Activated CD4-positive, alpha-beta memory T cell treated with anti-CD3 and anti-CD28 coated beads, Interleukin-2, amount 10 ng/mL, durations not matched to agents 7 days and 5 days (primary cell): ENCODE results near the gene AFAP1L2. TPM values are rescaled to one million over a fixed set of nuclear protein-coding genes. Genes with fewer than 3 reads are reported as not detected.
"Not testable (repeated sequence)": the region's sequence is repeated elsewhere in the genome, so short reads cannot be mapped to it uniquely, and the experiment has no call there.

Experiments
- CTCF ChIA-PET: fragments of 350-600 bp; sonication (Branson Sonifier 250); formaldehyde crosslinking; loops from one replicate; lab custom pipeline; 2021; ENCODE audit warnings: antibody characterized with exemption, inconsistent platforms; lab: Charles Lee
- POLR2A ChIA-PET: fragments of 350-600 bp; sonication (Branson Sonifier 250); formaldehyde crosslinking; loops from one replicate; lab custom pipeline; 2021; ENCODE audit warnings: antibody characterized with exemption; lab: Charles Lee
- DNase-seq: peaks from one replicate; pipeline ENCODE4 v3.0.0-alpha.2; 2020
- H3K27ac Mint-ChIP-seq: one replicate; pipeline ENCODE4 v1.8.0; 2021; ENCODE audit warnings: mild to moderate bottlenecking, mixed read lengths
- H3K27me3 Mint-ChIP-seq: one replicate; pipeline ENCODE4 v1.8.0; 2021; ENCODE audit warnings: mixed read lengths
- H3K36me3 Mint-ChIP-seq: one replicate; pipeline ENCODE4 v1.8.0; 2021; ENCODE audit warnings: low read depth, mixed read lengths
- H3K4me1 Mint-ChIP-seq: one replicate; pipeline ENCODE4 v1.8.0; 2021; ENCODE audit warnings: mixed read lengths
- H3K4me3 Mint-ChIP-seq: one replicate; pipeline ENCODE4 v1.8.0; 2021; ENCODE audit warnings: mild to moderate bottlenecking, mixed read lengths
- H3K9me3 Mint-ChIP-seq: one replicate; pipeline ENCODE4 v1.8.0; 2021; ENCODE audit warnings: mixed read lengths
- total RNA-seq, 2 experiments: library from RNA; stranded (reverse); gene quantifications; one replicate each; pipeline ENCODE4 v1.2.3, GENCODE V29; 2021

Gene AFAP1L2
- total RNA-seq, 2 experiments from 2014 or later = 1.5 to 1.9 TPM

DNA sequence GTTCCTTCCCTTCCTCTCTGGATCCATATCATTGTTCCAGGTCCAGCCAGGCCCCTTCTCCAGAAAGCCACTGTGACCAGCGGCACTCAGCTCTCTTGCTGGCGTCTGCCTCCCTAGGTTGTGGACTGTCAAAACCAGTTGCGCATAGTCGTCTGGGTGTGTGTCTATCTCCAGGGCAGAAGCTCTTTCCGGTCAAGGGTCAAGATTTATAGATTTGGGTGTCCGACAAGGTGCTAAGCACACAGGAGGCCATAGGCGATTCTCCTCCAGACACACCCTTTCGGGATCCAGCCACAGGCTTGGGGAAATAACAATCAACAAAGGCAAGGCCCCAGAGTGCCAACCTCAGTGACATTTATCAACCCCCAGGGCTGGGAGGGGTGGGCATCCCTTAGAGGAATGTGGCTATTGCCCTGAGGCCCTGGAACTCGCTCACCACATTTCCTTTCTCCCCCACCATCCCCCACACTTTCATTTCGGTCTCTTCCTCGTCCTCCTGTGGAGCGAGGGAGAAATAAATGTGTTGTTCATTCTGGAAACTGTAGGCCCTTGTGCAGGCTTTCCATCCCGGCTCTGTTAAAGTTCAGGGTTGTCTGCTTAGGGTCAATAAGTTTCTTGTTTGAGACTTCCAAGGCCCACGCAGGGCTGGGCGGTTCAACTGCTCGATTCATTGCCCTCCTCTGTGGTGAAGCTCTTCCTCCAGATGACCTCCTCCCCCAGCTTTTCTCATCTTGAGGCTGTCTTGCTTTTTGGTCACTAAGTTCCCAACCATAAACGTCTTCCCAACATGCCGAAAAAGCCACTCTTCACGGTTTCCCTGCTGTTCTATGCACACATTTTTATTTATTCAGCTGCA is 57.9 kb downstream of the AFAP1L2 start:
- CTCF ChIA-PET = no interaction called here

DNA sequence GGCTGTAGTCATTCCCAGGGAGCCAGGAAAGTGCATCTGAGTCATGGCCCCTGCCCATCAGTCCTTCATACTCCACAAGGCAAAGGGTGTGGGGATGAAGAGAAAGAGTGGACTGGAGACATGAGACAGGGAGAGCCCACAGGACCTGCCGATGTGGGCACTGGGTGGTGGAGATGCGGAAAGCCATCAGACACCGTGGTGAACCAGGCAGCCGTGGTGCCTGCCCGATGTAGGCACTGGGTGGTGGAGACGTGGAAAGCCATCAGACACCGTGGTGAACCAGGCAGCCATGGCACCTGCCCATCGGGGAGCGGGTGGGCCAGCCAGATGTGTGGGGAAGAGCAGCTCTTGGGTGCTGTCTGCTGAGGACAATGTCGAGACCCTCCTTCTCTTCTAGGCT is 58.6 kb downstream of the AFAP1L2 start:
- CTCF ChIA-PET = no interaction called here
- H3K36me3 Mint-ChIP-seq = no peaks in the 10 kb centered on the region
- H3K4me1 Mint-ChIP-seq = no peaks in the 10 kb centered on the region
- POLR2A ChIA-PET = no interaction called here
- H3K27me3 Mint-ChIP-seq = peaks cover 1% of the 10 kb centered on the region
- no peak overlapping the region for H3K27ac Mint-ChIP-seq
- no peak for DNase-seq
- H3K9me3 Mint-ChIP-seq = no peaks in the 10 kb centered on the region
- no peak overlapping the region for H3K4me3 Mint-ChIP-seq

More for the DNA sequence above, 57.9 kb downstream of the AFAP1L2 start:
- peaks cover 1% of the 10 kb centered on the region for H3K27me3 Mint-ChIP-seq
- no peaks in the 10 kb centered on the region for H3K4me1 Mint-ChIP-seq
- H3K4me3 Mint-ChIP-seq = no peak overlapping the region
- no peak for DNase-seq
- POLR2A ChIA-PET = no interaction called here
- no peaks in the 10 kb centered on the region for H3K9me3 Mint-ChIP-seq
- H3K36me3 Mint-ChIP-seq = no peaks in the 10 kb centered on the region
- H3K27ac Mint-ChIP-seq = no peak overlapping the region

DNA sequence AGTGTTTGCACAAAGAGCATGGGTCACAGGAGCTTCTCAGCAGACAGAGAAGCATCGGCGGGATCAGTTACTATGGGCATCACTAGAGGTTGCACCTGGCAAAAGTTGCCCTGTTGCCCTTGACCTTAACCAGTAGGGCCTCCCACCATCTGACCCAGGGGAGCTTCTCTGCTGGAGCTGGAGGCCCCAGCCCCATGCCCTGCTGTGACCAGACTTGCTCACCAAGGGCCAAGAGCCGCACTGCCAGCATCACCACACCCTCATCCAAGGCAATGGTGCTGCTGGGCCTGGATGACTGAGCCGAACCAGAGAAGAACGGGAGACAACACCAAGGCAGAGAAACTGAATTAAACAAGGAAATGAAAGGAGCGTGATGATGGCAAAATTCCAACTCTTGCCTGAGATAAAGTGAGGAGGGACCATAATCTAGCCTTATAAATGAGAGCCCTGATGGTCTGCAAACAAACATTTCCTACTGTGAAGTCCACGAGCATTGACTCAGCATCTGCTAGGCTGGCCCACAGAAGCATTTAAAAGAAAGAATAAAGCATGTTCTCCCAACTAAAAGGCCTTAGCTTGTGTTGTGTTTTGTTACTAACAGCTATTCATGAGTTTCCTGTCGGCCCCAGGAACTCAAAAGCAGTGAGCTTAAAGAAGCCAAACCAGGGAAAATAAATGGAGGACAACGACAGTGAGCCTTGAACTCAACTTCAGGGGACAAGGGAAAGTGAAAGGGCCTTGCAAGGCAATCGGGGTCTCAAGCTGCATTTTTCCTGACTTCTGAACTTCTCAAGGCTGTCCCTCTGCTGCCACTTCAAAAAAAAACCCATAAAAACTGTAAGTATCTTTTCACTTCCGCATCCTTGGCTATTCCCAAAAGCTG is 60.4 kb downstream of the AFAP1L2 start:
- H3K9me3 Mint-ChIP-seq = no peaks in the 10 kb centered on the region
- no peak overlapping the region for H3K27ac Mint-ChIP-seq
- no peak overlapping the region for H3K4me3 Mint-ChIP-seq
- no peaks in the 10 kb centered on the region for H3K4me1 Mint-ChIP-seq
- H3K27me3 Mint-ChIP-seq = peaks cover 1% of the 10 kb centered on the region
- no peaks in the 10 kb centered on the region for H3K36me3 Mint-ChIP-seq
- POLR2A ChIA-PET = no interaction called here
- DNase-seq = no peak
- CTCF ChIA-PET = interaction anchor here (1.6 kb wide), 1 partner anchor 40 kb away, joined by 3 read pairs; no protein-coding TSS in a partner anchor

DNA sequence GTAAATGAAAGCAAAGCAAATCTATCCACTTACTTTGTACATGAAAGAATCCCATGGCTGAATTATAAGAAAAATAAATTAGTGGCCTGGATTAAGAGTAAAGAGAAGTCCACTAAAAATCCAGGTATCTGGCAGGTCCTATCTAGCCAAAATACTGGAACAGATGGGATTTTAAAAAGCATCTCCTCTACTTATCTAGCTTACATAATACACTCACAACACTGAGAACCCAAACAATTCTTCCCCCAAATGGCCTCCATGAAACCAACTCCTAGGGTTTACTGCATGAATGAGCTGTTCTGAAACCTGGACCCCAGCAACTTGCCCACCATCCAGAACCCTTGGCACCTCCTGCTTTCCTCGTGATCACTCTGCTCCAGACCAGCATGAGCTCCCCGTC is 61.3 kb downstream of the AFAP1L2 start:
- no peak overlapping the region for H3K27ac Mint-ChIP-seq
- no peak overlapping the region for H3K4me3 Mint-ChIP-seq
- H3K9me3 Mint-ChIP-seq = no peaks in the 10 kb centered on the region
- ChIA-PET POLR2A (no interaction called here), CTCF (interaction anchor here (1.6 kb wide), 1 partner anchor 39 kb away, joined by 3 read pairs; no protein-coding TSS in a partner anchor)
- H3K36me3 Mint-ChIP-seq = no peaks in the 10 kb centered on the region
- H3K27me3 Mint-ChIP-seq = peaks cover 1% of the 10 kb centered on the region
- no peak for DNase-seq
- no peaks in the 10 kb centered on the region for H3K4me1 Mint-ChIP-seq

DNA sequence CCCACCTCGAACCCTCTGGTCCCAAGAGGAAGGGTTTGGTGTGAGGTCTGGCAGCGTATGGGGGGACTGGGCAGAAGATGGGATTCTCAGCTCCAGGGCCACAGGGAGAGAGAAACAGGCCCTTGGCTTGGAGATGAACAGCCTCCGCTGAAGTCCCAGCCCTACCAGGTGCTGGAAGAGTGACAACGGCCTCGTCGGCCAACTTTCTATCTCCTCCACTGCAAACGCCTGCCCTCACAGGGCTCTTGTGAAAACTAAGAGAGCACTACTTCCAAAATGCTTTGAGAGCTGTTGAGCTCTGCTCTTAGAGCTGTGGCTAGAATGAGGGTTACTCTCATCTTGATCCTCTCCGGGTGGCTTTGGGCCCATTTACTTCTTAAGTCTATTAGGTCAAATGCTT is 63.5 kb downstream of the AFAP1L2 start:
- H3K27ac Mint-ChIP-seq = no peak overlapping the region
- CTCF ChIA-PET = interaction anchor here (1.6 kb wide), 1 partner anchor 37 kb away, joined by 5 read pairs; no protein-coding TSS in a partner anchor
- POLR2A ChIA-PET = no interaction called here
- peaks cover 16% of the 10 kb centered on the region for H3K4me1 Mint-ChIP-seq
- peaks cover 8% of the 10 kb centered on the region for H3K27me3 Mint-ChIP-seq
- no peaks in the 10 kb centered on the region for H3K9me3 Mint-ChIP-seq
- DNase-seq = no peak
- no peaks in the 10 kb centered on the region for H3K36me3 Mint-ChIP-seq
- no peak overlapping the region for H3K4me3 Mint-ChIP-seq

DNA sequence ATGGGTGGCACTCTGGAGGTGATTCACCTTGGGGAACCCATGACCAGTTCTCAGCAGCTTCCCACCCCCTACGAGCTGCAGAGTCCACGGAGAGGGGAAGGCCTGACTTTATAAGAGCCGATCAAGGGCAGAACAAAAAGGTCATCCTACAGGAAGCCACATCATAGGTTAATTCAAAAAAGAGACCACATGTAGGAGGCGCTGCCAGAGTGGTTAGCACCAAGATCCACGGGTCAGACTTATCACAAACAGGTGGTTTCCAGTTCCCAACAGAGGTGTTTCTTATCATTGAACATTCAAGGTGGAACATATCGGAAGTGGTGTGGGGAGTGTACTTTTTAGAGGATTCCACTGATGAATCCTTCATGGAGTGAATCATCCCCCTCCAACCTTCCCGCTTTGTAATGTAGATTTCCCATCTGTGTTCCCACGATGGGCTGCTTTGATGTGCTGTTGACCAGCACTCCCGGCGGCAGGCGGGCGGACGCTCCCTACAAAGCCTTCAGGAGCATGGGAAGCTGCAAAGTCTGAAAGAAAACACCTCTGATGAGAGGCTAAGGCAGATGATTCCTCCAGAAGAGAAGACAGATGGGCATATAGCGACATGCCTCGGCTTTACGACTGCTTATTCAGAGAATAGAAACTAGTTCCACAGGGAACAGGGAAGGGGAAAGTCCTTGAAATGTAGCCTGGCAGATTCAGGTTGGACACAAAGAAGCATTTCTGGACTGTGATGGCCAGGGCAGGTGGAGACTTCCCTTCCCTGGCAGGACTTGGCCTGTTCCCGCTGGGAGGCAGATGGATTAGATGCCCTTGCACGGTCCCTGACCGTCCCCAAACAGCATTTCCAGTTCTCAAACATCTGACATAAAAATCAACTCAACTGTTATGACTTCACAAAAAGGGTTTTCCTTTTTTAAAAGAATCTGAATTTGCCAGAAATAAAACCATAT is 66.5 kb downstream of the AFAP1L2 start:
- ChIA-PET CTCF (no interaction called here), POLR2A (no interaction called here)
- no peaks in the 10 kb centered on the region for H3K9me3 Mint-ChIP-seq
- no peak overlapping the region for H3K4me3 Mint-ChIP-seq
- no peak overlapping the region for H3K27ac Mint-ChIP-seq
- peaks cover 25% of the 10 kb centered on the region for H3K4me1 Mint-ChIP-seq
- DNase-seq = no peak
- H3K27me3 Mint-ChIP-seq = peaks cover 8% of the 10 kb centered on the region
- H3K36me3 Mint-ChIP-seq = no peaks in the 10 kb centered on the region

DNA sequence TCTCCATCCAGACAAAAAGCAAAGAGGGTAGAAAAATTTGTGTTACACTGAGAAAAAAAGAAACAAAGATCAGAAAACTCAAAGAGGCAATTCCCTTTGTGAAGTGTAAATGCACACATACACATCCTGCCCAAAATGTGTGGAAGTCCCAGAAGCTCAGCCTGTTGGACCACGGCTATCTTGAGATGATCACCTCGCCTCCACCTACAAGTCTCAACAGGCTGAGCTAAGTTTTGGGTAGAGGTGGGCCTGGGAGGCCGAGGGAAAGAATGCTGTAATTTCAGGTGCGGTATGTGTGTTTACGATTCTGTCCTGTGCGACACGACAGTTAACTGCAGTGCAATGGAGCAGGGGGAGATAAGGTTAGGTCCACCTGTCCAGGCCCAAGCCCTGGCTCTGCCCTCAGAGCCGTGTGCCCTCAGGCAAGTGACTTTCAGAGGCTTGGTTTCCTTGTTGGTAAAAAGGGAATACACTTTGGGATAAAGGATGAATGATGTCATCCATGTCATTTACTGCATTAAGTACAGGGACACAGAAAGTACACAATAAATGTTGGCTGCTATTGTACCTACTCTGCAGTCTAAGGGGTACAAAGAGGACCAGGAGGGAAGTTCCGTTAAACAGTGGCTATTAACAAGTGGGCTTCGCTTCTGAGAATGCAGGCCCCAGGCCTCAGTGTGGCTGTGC is 67.3 kb downstream of the AFAP1L2 start:
- Mint-ChIP-seq H3K9me3 (no peaks in the 10 kb centered on the region), H3K27ac (no peak overlapping the region), H3K27me3 (peaks cover 8% of the 10 kb centered on the region), H3K4me1 (peaks cover 25% of the 10 kb centered on the region), H3K36me3 (no peaks in the 10 kb centered on the region), H3K4me3 (no peak overlapping the region)
- CTCF ChIA-PET = no interaction called here
- no peak for DNase-seq
- POLR2A ChIA-PET = no interaction called here

DNA sequence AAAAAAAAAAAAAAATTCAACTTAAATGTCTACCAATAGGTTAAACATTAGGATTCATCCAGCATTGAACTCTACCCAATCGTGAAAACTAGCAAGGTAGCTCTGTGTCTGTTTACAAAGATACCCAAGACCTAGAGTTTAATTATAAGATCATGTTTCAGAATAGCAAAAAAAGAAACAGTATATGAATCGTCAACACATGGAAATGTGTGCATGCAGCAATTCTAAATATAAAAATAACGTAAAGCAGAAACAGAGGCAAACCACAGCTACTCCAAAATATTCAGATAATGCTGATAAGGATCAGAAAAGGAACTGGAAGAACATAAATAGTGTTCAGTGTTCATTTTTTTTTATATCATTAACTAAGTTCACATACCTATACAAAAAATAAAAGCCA is 68.7 kb downstream of the AFAP1L2 start:
- Mint-ChIP-seq H3K27ac (no peak overlapping the region), H3K36me3 (no peaks in the 10 kb centered on the region), H3K4me1 (peaks cover 25% of the 10 kb centered on the region), H3K4me3 (no peak overlapping the region), H3K9me3 (no peaks in the 10 kb centered on the region), H3K27me3 (peaks cover 6% of the 10 kb centered on the region)
- ChIA-PET POLR2A (no interaction called here), CTCF (interaction anchor here (0.7 kb wide), 1 partner anchor 123 kb away, joined by 3 read pairs; no protein-coding TSS in a partner anchor)
- no peak for DNase-seq

DNA sequence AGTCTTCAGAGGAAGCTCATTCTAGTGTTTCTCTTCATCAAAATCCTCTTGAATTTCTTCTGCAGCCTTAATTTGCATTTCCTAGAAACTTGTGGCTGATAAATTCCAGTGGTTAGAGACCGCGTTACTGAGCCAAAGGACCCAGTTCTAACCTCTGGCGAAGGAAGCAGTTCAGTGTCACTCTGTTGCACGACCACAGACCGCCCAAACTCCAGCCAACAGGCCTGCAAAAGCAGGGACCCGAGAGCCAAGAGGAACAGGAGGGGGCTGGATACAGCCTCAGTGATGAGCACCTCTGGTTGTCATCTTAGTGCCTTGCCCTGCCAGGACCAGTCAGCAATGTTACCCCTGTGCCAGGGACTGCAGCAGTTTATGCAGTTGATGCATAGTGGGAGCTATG is 70.0 kb downstream of the AFAP1L2 start:
- ChIA-PET CTCF (no interaction called here), POLR2A (no interaction called here)
- peaks cover 6% of the 10 kb centered on the region for H3K27me3 Mint-ChIP-seq
- DNase-seq = no peak
- peaks cover 25% of the 10 kb centered on the region for H3K4me1 Mint-ChIP-seq
- H3K27ac Mint-ChIP-seq = no peak overlapping the region
- H3K36me3 Mint-ChIP-seq = no peaks in the 10 kb centered on the region
- no peak overlapping the region for H3K4me3 Mint-ChIP-seq
- H3K9me3 Mint-ChIP-seq = no peaks in the 10 kb centered on the region

DNA sequence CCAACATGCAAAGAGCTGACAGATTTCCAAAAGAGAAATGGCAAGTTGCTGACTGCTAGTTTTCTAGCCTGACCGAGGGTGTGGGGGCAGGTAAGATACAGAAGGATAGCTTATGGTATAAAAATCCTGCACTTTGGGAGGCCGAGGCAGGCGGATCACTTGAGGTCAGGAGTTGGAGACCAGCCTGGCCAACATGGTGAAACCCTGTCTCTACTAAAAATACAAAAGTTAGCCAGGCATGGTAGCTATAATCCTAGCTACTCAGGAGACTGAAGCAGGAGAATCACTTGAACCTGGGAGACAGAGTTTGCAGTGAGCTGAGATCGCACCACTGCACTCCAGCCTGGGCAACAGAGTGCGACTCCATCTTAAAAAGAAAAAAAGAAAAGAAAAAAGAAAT is 70.9 kb downstream of the AFAP1L2 start:
- H3K9me3 Mint-ChIP-seq, H3K27me3 Mint-ChIP-seq, H3K36me3 Mint-ChIP-seq, DNase-seq, H3K4me3 Mint-ChIP-seq, H3K27ac Mint-ChIP-seq, POLR2A ChIA-PET: not testable (repeated sequence)
- CTCF ChIA-PET = interaction anchor here (2.0 kb wide), 1 partner anchor 29 kb away, joined by 5 read pairs; no protein-coding TSS in a partner anchor
- H3K4me1 Mint-ChIP-seq = peaks cover 25% of the 10 kb centered on the region

DNA sequence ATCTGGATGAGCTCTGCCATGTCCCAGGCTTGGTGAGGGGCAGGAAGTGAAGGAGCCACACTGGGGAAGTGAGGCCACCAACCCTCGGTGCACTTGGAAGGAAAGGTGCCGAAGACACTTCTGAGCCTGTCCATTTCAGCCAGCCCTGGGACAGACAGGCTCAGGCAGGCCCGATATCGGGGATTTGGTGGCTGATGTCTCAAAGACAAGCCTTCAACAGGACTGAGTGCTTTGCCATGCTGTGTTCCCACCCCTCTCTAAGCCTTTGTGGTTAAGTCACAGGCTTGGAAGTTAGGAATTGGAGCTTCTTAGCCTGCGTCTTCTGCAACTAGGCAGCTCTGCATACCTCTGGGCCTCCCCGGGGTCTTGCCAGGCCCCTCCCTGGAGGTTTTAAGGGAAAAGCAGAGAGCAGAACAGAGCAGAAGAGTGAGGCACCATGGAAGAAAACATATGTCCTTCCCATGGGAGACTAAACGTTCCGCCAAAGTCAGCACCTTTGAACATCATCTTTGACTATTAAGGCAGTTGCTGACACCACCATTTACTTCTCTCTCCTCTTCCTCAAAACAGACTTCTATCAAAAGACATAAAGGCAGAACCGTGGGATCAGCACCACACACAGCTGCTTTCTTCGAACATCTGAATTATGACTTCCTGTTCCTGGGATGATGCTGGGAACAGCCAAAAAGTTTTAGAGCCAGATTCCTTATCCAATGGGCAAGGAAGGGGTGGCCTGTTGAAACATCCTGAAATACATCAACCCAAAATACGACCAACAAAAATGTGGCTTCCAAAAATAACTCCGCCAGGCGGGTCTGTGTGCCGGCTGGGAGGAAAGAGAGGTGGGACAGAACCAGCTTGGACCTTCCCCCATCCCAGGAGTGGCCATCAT is 71.8 kb downstream of the AFAP1L2 start:
- DNase-seq = no peak
- POLR2A ChIA-PET = no interaction called here
- CTCF ChIA-PET = interaction anchor here (2.0 kb wide), 1 partner anchor 29 kb away, joined by 5 read pairs; no protein-coding TSS in a partner anchor
- no peaks in the 10 kb centered on the region for H3K36me3 Mint-ChIP-seq
- no peak overlapping the region for H3K4me3 Mint-ChIP-seq
- H3K27me3 Mint-ChIP-seq = peaks cover 6% of the 10 kb centered on the region
- H3K27ac Mint-ChIP-seq = no peak overlapping the region
- no peaks in the 10 kb centered on the region for H3K9me3 Mint-ChIP-seq
- H3K4me1 Mint-ChIP-seq = peaks cover 21% of the 10 kb centered on the region
